ENCODE measurements around the gene CRACR2B. TPM values are rescaled to one million over a fixed set of nuclear protein-coding genes. Genes with fewer than 3 reads are reported as not detected.

Gene CRACR2B
- total RNA-seq, 1 donor from 2014 or later = 19.3 TPM

GRCh38 chr11:823441-824291 is 4.1 kb upstream of the CRACR2B start:
- no peaks in the 10 kb centered on the region for H3K36me3 Mint-ChIP-seq

GRCh38 chr11:824292-824880 is 3.3 kb upstream of the CRACR2B start:
- no peak for DNase-seq (ENCODE audit: extremely low spot score, unreplicated experiment)
- Mint-ChIP-seq H3K27ac (no peak overlapping the region), H3K36me3 (no peaks in the 10 kb centered on the region), H3K4me3 (no peak overlapping the region), H3K27me3 (peaks cover 24% of the 10 kb centered on the region), H3K9me3 (no peaks in the 10 kb centered on the region), H3K4me1 (ENCODE audit: unreplicated experiment) (peaks cover 10% of the 10 kb centered on the region)
- TF ChIP-seq CTCF (conservative IDR thresholded peaks at IDR 0.05) = no peak

More at GRCh38 chr11:823441-824291, 4.1 kb upstream of the CRACR2B start:
- no peaks in the 10 kb centered on the region for H3K9me3 Mint-ChIP-seq
- H3K27me3 Mint-ChIP-seq = peaks cover 17% of the 10 kb centered on the region
- no peak for TF ChIP-seq CTCF (conservative IDR thresholded peaks at IDR 0.05)
- peaks cover 10% of the 10 kb centered on the region for H3K4me1 Mint-ChIP-seq (ENCODE audit: unreplicated experiment)
- H3K27ac Mint-ChIP-seq = no peak overlapping the region
- no peak for DNase-seq (ENCODE audit: extremely low spot score, unreplicated experiment)
- no peak overlapping the region for H3K4me3 Mint-ChIP-seq

- peak overlapping the region; percentile 29 for H3K27ac Mint-ChIP-seq
- no peaks in the 10 kb centered on the region for H3K36me3 Mint-ChIP-seq
- no peaks in the 10 kb centered on the region for H3K9me3 Mint-ChIP-seq
- peaks cover 27% of the 10 kb centered on the region for H3K27me3 Mint-ChIP-seq
- no peak overlapping the region for H3K4me3 Mint-ChIP-seq
- DNase-seq (ENCODE audit: extremely low spot score, unreplicated experiment) = no peak
- H3K4me1 Mint-ChIP-seq (ENCODE audit: unreplicated experiment) = peaks cover 10% of the 10 kb centered on the region
- no peak for TF ChIP-seq CTCF (conservative IDR thresholded peaks at IDR 0.05)
These were observed 2.8 kb upstream of the CRACR2B start for GRCh38 chr11:824942-825341.

- Mint-ChIP-seq H3K9me3 (no peaks in the 10 kb centered on the region), H3K4me1 (ENCODE audit: unreplicated experiment) (peaks cover 10% of the 10 kb centered on the region), H3K27ac (peak overlapping the region; percentile 29), H3K4me3 (no peak overlapping the region), H3K36me3 (no peaks in the 10 kb centered on the region), H3K27me3 (peaks cover 32% of the 10 kb centered on the region)
- TF ChIP-seq CTCF (conservative IDR thresholded peaks at IDR 0.05) = no peak
- no peak for DNase-seq (ENCODE audit: extremely low spot score, unreplicated experiment)
These were observed 2.1 kb upstream of the CRACR2B start for GRCh38 chr11:825366-826226.

- H3K4me1 Mint-ChIP-seq (ENCODE audit: unreplicated experiment) = peaks cover 10% of the 10 kb centered on the region
- H3K4me3 Mint-ChIP-seq = peak overlapping the region; percentile 77
- H3K9me3 Mint-ChIP-seq = no peaks in the 10 kb centered on the region
- peaks cover 34% of the 10 kb centered on the region for H3K27me3 Mint-ChIP-seq
- peak overlapping the region; percentile 79 for H3K27ac Mint-ChIP-seq
- TF ChIP-seq CTCF (conservative IDR thresholded peaks at IDR 0.05) = no peak
- DNase-seq (ENCODE audit: extremely low spot score, unreplicated experiment) = no peak
- no peaks in the 10 kb centered on the region for H3K36me3 Mint-ChIP-seq
These were observed 1.5 kb upstream of the CRACR2B start for GRCh38 chr11:826227-826621.

Measured in type B pancreatic cell (in vitro differentiated cells).